GOT3 (cell line): Measurements from ENCODE around the gene CFL1.
"Not testable (repeated sequence)": the region's sequence is repeated elsewhere in the genome, so short reads cannot be mapped to it uniquely, and the experiment has no call there.

Experiments
- DNase-seq: peaks from one replicate; lab custom pipeline; 2025; ENCODE audit warnings: mixed read lengths; lab: John Stamatoyannopoulos, UW

The CFL1 gene

DNA sequence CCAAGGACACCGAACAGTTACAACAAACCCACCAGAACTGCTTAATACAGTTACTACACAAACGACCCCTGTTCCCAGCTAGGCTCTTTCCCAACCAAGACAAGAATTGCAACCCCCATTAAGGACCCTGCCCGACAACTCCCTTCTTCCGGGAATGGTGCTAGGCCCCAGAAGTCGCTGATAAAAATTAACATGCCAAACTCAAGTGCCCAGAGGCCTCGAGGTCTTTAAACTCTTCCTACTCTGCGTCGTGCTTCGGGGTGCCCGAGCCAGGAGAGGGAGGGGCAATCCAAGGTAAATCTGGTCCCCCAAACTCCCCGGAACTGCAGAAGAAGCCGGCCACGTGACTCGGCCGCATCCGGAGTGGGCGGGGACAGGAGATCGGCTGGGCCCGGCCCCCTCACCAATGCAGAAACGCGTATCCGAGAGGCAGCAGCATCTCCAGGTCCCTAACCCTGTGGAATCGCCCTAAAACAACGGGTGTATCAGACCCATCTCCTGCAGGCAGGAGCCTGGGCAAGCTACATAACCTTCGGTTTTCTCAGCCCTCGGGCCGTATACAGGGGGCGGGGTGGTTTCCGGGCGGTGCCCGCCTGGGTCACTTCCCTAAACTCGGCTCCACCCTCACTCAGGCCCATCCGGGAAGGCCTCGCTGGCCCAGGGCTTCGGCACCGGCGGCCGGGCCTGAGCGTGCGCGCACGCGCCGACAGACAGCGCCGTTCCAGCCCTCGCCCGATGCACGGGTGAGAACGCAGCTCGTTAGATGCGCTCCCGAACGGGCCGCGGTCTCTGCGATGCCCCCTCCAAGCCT is 1.1 kb downstream of the CFL1 start:
- no peak for DNase-seq

DNA sequence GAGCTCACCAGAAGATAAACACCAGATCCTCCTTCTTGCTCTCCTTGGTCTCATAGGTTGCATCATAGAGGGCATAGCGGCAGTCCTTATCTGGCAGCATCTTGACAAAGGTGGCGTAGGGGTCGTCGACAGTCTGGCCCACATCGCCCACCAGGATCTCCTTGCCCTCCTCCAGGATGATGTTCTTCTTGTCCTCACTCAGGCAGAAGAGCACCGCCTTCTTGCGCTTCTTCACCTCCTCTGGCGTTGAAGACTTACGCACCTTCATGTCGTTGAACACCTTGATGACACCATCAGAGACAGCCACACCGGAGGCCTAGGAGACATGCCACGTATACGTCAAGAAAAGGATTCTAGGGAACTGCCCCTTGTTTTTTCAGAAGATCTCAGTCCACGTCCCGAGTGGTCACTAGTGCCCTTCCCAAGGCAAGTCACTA is 2.0 kb downstream of the CFL1 start:
- no peak for DNase-seq

GRCh38 chr11:65854852-65855837 is 2.8 kb downstream of the CFL1 start:
- DNase-seq, result no peak

DNA sequence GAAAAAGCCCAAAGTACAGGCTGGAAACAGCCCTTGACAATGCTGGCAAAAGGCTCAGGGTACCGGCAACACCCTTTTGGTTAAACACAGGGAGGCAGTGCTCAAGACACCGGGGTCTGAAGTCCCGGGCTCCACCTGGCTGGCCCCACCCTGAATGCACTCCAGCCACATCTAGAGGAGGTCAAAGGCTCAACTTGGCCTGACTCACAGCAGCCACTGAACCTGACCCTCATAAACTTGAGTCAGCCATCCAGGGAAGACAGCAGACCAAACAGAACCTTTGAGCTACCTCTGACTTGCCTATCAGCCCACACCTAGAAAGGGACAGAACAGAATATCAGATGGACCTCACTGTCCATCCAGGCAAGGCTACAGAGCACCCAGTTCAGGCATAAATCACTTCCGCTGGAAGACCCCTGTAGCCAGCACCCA is 3.8 kb downstream of the CFL1 start:
- DNase-seq, result no peak

DNA sequence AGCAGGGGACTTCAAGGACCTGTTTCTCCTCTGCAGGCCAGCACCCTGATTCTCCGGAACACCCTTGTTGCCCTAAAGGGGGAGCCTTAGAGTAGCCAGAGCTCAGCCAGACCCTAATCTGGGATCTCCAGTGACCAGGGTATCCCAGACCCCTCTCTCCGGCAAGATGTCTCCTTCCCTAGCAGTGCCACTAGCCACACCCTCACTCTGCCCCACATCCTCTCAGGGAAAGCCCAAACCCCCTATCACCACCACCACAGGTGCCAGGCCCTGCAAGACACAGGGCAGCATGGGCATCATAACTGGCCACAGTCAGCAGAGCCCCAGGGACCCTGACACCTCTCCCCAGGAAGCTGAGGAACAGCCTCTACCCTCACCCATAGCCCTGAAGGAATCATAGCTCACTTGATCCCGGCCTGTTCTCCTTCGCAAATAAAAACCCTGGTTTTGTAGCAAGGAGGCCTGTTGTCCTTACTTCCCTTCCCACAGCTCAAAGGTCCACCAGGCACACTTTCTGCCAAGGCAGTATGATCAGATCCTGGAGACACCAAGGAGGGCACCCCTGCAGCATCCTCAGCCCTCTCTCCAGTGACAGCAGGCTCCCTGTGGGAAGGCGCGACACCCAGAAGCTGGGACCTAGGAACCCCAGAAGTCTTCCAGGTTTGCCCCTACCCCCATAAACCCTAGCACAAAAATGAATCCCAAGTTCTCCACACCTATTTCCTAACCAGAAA is 4.6 kb downstream of the CFL1 start:
- no peak for DNase-seq

DNA sequence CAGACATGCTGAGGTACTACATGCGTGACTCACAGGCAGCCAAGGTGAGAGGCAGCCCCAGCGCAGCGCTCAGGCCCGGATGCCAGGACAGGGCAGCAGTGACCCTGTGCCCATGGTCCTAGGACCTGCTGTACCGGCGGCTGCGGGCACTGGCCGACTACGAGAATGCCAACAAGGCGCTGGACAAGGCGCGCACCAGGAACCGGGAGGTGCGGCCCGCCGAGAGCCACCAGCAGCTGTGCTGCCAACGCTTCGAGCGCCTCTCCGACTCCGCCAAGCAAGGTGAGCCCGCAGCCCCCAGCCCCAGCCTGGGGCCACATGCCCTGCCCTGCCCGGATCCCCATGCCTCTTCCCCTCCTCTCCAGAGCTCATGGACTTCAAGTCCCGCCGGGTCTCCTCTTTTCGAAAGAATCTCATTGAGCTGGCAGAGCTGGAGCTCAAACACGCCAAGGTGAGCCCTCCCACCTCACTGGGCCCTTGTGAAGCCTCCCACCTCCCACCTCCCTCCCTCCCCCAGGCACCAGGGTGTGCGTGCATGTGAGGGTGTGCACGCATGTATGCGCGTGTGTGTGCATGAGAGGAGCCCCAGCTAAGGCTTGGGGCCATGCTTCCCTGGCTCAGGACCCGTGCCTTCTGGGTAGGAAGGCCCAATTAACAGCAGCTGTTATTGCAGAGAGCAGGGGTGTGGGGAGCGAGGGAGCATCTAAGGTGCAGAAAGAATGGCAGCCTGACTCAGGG is 5.3 kb downstream of the CFL1 start:
- no peak for DNase-seq

DNA sequence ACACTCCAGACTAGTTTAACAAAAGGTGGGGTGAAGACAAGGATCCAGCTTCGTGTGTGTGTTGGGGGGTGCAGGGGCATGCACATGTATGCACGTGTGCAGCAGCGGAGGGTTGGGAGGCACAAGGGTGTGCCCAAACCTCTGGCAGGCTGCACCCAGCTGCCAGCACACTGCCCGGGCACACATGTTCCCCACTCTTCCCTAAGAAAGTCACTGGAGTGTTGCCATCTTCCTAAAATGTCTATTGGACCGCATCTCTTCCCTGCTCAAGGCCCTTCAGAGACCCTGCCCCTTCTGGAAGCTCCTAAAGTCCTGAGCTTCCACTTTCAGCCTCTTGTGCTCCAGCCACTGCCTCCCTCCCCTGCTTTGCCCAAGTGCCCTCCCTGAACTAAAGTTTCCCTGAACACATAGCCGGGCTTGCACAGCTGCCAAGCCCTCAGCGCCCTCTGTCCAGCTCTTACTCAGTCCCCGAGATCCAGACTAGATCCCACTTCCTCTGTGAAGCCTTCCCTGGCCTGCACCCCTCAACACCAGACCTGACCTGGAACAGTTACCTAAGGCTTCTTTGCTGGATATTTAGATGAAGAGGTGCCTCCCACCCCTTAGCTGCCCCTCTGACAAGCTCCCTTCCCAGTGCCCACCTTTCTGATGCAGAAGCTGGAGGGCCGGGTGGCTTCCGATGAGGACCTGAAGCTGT is 6.0 kb downstream of the CFL1 start:
- DNase-seq, result no peak

DNA sequence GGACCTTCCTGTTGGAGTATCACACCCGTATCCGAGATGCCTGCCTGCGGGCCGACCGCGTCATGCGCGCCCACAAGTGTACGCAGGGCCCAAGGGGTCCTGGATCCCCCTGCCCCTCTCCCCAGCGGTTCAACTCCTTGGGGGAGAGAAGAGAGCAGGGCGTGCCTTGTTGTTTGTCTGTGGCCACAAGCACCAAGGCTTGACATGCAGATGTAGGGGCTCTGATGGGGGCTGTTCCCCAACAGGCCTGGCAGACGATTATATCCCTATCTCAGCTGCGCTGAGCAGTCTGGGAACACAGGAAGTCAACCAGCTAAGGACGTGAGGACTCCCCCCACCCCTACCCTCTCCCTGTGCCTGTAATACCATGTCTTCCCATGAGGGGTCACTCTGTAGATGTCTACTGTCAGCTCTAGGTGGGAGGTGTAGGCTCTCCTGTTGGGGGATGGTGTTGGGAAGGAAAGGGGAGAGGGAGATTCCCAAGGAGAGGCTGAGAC is 6.8 kb downstream of the CFL1 start:
- no peak for DNase-seq

- no peak for DNase-seq
Observed at GRCh38 chr11:65850217-65851082, 7.5 kb downstream of the CFL1 start.

DNA sequence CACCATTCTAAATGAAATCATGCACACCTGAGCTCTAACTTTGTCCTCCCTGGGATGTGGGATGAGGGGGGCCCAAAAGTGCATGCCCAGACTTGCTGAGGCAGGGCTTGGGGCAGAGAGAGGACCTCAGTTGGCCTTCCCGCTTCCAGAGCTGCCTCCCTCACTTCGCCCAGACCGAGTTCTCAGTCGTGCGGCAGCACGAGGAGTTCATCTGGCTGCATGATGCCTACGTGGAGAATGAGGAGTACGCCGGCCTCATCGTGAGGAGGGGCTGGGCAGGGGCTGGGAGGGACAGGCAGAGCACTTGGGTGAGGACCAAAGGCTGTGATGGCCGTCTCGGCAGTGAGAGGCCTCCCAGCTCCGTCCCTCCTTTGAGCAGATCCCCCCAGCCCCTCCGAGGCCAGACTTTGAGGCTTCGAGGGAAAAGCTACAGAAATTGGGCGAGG is 8.2 kb downstream of the CFL1 start:
- no peak for DNase-seq

- DNase-seq, result no peak
Observed at GRCh38 chr11:65849366-65849765, 8.6 kb downstream of the CFL1 start.

- DNase-seq, result not testable (repeated sequence)
Observed at GRCh38 chr11:65848693-65849092, 9.3 kb downstream of the CFL1 start.

GRCh38 chr11:65847746-65848145 is 10.2 kb downstream of the CFL1 start:
- DNase-seq, result no peak

- no peak for DNase-seq
Observed at GRCh38 chr11:65844231-65844872, 13.6 kb downstream of the CFL1 start.

DNA sequence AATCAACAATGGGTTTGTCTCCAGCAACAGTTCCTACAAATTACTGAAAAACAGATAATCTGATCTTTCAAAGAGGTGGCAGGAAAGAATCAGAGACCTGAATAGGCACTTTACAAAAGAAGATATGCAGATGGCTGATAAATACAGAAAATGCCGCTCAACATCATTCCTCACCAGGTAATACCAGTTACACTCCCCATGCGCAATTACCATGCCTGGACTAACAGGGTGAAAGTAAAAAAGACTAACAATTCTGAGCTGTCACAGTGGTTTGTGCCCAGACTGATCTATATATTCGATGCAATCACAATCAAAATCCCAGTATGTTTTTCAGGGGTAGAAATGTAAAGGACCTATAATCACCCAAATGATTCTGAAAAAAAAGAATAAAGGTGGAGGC is 14.2 kb downstream of the CFL1 start:
- no peak for DNase-seq

GRCh38 chr11:65842144-65842543 is 15.8 kb downstream of the CFL1 start:
- DNase-seq, result no peak

DNA sequence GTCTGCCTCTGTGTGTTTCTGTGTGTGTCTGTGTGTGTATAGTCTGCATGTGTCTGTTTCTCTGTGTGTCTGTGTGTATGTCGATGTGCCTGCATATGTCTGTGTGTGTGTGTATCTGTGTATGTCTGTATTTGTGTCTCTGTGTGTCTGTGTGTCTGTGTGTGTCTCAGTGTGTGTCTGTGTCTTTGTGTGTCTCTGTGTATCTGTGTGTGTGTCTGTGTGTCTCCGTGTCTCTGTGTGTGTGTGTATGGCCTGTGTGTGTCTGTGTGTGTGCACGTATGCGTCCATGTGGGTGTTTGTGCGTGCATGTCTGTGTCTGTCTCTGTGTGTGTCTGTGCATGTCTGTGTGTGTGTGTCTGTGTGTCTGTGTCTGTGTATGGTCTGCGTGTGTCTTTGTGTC is 23.8 kb downstream of the CFL1 start:
- DNase-seq, result no peak

DNA sequence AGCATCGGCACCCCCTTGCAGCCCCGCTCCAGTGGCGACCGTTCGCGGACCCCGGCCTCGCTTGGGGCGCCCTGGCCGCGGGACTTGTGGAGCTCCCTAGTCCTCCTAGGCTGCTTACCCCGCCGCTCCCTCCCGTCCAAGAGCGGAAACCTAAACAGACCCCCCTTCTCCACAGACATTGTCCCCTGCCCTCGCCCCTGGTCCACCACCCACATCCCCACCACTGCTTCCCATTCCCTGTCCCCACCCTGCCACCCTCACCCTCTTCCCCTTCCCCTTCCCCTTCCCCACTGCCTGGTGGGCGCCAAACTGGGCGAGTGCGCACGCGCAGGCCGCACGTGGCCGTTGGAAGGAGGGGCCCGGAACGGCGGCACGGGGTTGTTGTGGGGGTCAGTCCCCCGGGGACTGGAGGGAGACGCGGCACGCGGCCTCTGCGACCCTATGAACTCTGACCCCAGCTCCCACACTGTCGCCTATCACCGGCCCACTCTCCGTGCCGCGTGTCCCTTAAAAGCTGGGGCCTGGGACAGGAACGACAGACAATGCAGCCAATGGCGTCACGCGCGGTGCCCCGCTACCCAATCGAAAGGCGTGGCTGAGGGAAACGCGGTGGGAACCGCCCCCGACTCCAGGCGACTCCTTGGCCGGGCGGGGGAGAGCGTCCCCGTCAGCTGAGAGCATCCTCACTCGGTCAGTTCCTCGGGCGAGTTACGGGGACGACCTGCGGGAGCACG is 24.5 kb downstream of the CFL1 start, which contains the start of gene SNX32:
Gene SNX32, plus strand, starts transcription at position 667 of the 734 bp plus-strand sequence. CDS start 103 bp downstream, outside the sequence.
- DNase-seq, result peak; percentile 56
